Transverse colon (tissue), 4 donors: ENCODE data around the gene UBE2G1.

Source experiments
- CTCF ChIP-seq, 5 experiments: fragments of 200-600 bp in 3 of 5; fragments of 450-650 bp in 2 of 5; sonication (generic) in 3 of 5; IDR thresholded peaks; 1 replicate in 2 of 5; 2 replicates in 3 of 5; pipeline ENCODE4 v1.5.1; 2016 to 2017; ENCODE audit warnings: antibody characterized with exemption in 5 of 5, inconsistent platforms in 3 of 5, mild to moderate bottlenecking in 2 of 5, moderate library complexity in 1 of 5
- EP300 ChIP-seq: sonication (generic); formaldehyde crosslinking; IDR thresholded peaks from one replicate; pipeline ENCODE4 v1.6.1; 2017; ENCODE audit warnings: antibody characterized with exemption, low read depth
- POLR2A ChIP-seq: fragments of 450-650 bp; IDR thresholded peaks from one replicate; pipeline ENCODE4 v1.6.1; 2016; ENCODE audit warnings: antibody characterized with exemption, mild to moderate bottlenecking, moderate library complexity
- POLR2AphosphoS5 ChIP-seq, 3 donors: sonication (generic); formaldehyde crosslinking; IDR thresholded peaks; one replicate each; pipeline ENCODE4 v1.6.1; 2016; ENCODE audit warnings: antibody characterized with exemption in 3 of 3

GRCh38 chr17:4357671-4358070 is 8.8 kb downstream of the UBE2G1 start:
- TF ChIP-seq POLR2A (no peak), CTCF (IDR thresholded peaks at IDR 0.05) (no peak), EP300 (no peak), POLR2AphosphoS5 (IDR thresholded peaks at IDR 0.05) (no peak)
